Hepatocyte (in vitro differentiated cells): ENCODE data around the gene FAM76B.

Experiments
- CTCF ChIP-seq: fragments of 200-600 bp; sonication (generic); IDR thresholded peaks from 2 replicates; pipeline ENCODE4 v1.5.1; 2016; ENCODE audit warnings: antibody characterized with exemption, mild to moderate bottlenecking; ENCODE audit not compliant: poor library complexity
- EZH2phosphoT487 ChIP-seq: fragments of 200-600 bp; sonication (generic); IDR thresholded peaks from one replicate; pipeline ENCODE4 v1.6.1; 2018; ENCODE audit warnings: antibody characterized with exemption, mild to moderate bottlenecking, low read depth, moderate library complexity; ENCODE audit not compliant: unreplicated experiment, severe bottlenecking

GRCh38 chr11:95732930-95733602, 56.5 kb downstream of the FAM76B start:
- no peak for TF ChIP-seq CTCF
- no peak for TF ChIP-seq EZH2phosphoT487
